ENCODE data around the gene CMTM6. TPM values are rescaled to one million over a fixed set of nuclear protein-coding genes. Genes with fewer than 3 reads are reported as not detected.
"Not testable (repeated sequence)": the region's sequence is repeated elsewhere in the genome, so short reads cannot be mapped to it uniquely, and the experiment has no call there.

The CMTM6 gene, protein sequence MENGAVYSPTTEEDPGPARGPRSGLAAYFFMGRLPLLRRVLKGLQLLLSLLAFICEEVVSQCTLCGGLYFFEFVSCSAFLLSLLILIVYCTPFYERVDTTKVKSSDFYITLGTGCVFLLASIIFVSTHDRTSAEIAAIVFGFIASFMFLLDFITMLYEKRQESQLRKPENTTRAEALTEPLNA
- 155 TPM for total RNA-seq

DNA sequence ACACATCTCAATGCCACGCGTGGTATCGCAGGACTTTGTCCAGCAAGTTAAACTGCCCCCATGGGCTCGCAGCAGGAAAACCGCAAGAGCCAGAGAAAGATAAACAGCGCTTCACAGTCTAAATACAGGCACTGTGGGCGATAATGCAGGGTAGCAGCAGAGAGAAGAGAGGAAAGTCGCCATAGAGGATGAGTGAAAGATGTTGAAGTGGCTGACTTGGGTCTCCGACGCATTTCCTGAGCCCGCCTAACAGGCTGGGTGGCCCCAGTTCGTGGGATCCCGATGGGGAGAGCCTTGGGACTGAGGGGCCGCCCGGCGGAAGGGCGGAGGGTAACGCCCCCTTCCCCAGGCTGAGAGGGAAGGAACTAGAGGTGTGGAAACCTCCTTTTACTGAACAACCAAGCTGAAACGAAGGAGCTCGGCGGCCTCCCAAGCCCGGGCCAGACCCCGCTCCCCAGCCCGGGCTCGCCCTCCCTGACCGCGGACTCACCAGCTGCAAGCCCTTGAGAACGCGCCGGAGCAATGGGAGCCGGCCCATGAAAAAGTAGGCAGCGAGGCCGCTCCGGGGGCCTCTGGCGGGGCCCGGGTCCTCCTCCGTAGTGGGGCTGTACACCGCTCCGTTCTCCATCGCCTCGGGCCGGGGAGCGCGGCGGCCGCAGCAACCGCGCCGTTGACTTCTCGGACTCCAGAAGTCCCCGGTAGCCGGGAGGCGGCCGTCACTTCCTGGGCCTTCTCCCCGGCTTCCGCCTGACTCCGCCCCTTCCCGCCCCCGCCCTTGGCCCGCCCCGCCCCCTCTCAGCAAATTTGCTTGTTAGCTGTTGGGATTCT is at the start of gene CMTM6:
CMTM6 (minus strand) TSS at position 735 of the 828 bp plus-strand sequence; CDS start at position 628, 107 bp downstream.
- Histone ChIP-seq H3K27me3 (ENCODE audit: insufficient read depth, low read length) (no peaks in the 10 kb centered on the region), H3K9me3 (ENCODE audit: low read depth, low read length) (no peaks in the 10 kb centered on the region), H3K4me1 (ENCODE audit: insufficient read depth, low read length) (peaks cover 38% of the 10 kb centered on the region), H3K4me3 (ENCODE audit: low read length) (peak within 1 kb of the TSS; percentile 94)

DNA sequence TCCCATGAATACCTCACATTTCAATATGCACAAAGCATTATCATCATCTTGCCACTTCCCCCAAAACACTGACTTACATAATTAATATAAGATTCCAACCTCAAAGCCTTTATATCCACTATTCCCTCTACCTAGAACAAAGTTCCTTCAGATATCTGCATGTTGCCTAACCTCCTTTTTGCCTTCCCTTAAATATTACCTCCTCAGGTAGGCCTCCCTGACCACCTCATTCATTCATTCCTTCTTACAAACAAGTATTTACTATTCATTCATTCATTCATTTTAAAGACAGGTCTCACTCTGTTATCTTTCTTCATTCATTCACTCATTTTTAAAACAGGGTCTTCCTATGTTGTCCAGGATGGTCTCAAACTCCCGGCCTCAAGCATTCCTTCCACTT is 49.4 kb upstream of the CMTM6 start:
- no peak overlapping the region for H3K4me3 ChIP-seq (ENCODE audit: low read length)
- H3K4me1 ChIP-seq (ENCODE audit: insufficient read depth, low read length) = peaks cover 21% of the 10 kb centered on the region
- H3K9me3 ChIP-seq (ENCODE audit: low read depth, low read length) = no peaks in the 10 kb centered on the region
- H3K27me3 ChIP-seq (ENCODE audit: insufficient read depth, low read length) = no peaks in the 10 kb centered on the region

GRCh38 chr3:32551496-32551895 is 48.8 kb upstream of the CMTM6 start:
- Histone ChIP-seq H3K4me1 (ENCODE audit: insufficient read depth, low read length) (peaks cover 21% of the 10 kb centered on the region), H3K9me3 (ENCODE audit: low read depth, low read length) (no peaks in the 10 kb centered on the region), H3K27me3 (ENCODE audit: insufficient read depth, low read length) (no peaks in the 10 kb centered on the region), H3K4me3 (ENCODE audit: low read length) (no peak overlapping the region)

- Histone ChIP-seq H3K27me3 (ENCODE audit: insufficient read depth, low read length) (no peaks in the 10 kb centered on the region), H3K4me3 (ENCODE audit: low read length) (no peak overlapping the region), H3K4me1 (ENCODE audit: insufficient read depth, low read length) (peaks cover 21% of the 10 kb centered on the region), H3K9me3 (ENCODE audit: low read depth, low read length) (no peaks in the 10 kb centered on the region)
Measured at GRCh38 chr3:32551087-32551486, 48.4 kb upstream of the CMTM6 start.

DNA sequence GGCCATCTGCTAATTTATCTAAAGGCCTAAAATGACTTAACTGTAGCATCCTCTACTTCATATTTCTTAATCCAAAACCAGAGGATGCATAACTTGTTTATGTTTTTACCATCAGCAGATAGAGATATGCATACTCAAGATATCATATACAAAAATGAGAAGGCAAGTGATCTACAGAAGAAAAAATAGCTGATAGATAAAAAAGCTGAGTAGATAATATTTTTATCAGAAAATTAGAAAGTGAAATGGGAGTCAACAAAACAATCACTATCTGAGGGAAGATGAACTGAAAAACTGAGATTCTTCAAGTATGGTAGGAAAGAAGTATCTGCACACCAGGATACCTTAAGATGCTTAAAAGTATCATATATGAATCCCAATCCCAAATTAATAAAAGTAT is 42.7 kb upstream of the CMTM6 start:
- Histone ChIP-seq H3K27me3 (ENCODE audit: insufficient read depth, low read length) (no peaks in the 10 kb centered on the region), H3K4me1 (ENCODE audit: insufficient read depth, low read length) (no peaks in the 10 kb centered on the region), H3K9me3 (ENCODE audit: low read depth, low read length) (no peaks in the 10 kb centered on the region), H3K4me3 (ENCODE audit: low read length) (no peak overlapping the region)

DNA sequence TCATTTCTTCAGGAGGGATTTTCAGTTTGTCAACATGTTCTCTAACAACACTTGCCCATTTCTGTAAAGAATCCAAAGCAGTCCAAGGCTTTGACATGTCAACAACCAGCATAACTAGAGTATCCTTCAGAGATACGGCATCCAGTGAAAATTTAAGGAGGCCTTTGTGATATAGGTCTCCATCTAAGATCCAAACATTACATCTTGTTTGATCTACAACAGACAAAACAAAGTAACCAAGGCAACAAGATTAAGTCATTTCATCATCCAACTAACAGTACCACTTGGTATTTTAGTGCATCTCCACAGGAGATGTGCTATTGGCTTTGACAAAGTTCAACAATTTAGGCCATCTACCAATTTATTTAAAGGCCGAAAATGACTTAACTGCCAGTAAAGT is 42.2 kb upstream of the CMTM6 start:
- no peaks in the 10 kb centered on the region for H3K9me3 ChIP-seq (ENCODE audit: low read depth, low read length)
- H3K27me3 ChIP-seq (ENCODE audit: insufficient read depth, low read length) = no peaks in the 10 kb centered on the region
- no peak overlapping the region for H3K4me3 ChIP-seq (ENCODE audit: low read length)
- no peaks in the 10 kb centered on the region for H3K4me1 ChIP-seq (ENCODE audit: insufficient read depth, low read length)

DNA sequence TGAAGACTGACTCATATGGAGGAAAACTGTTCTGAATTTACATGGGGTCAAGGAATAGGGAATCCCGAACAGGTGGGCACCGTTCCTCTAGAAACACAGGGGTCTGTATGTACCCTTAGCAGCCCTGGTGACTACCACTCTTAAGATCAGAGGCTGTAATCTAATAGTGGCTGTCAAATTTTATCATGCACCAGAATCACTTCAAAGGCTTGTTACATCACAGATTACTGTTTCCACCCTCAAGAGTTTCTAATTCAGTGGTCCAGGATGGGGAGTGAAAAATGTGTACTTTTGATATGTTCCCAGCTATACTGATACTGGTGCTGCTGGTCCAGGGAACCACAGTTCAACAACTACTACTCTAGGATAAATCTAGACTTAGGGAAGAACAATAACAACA is 40.2 kb upstream of the CMTM6 start:
- Histone ChIP-seq H3K4me3 (ENCODE audit: low read length) (no peak overlapping the region), H3K4me1 (ENCODE audit: insufficient read depth, low read length) (no peaks in the 10 kb centered on the region), H3K9me3 (ENCODE audit: low read depth, low read length) (no peaks in the 10 kb centered on the region), H3K27me3 (ENCODE audit: insufficient read depth, low read length) (no peaks in the 10 kb centered on the region)

GRCh38 chr3:32540899-32541298 is 38.2 kb upstream of the CMTM6 start:
- no peak overlapping the region for H3K4me3 ChIP-seq (ENCODE audit: low read length)
- H3K4me1 ChIP-seq (ENCODE audit: insufficient read depth, low read length) = no peaks in the 10 kb centered on the region
- no peaks in the 10 kb centered on the region for H3K27me3 ChIP-seq (ENCODE audit: insufficient read depth, low read length)
- no peaks in the 10 kb centered on the region for H3K9me3 ChIP-seq (ENCODE audit: low read depth, low read length)

DNA sequence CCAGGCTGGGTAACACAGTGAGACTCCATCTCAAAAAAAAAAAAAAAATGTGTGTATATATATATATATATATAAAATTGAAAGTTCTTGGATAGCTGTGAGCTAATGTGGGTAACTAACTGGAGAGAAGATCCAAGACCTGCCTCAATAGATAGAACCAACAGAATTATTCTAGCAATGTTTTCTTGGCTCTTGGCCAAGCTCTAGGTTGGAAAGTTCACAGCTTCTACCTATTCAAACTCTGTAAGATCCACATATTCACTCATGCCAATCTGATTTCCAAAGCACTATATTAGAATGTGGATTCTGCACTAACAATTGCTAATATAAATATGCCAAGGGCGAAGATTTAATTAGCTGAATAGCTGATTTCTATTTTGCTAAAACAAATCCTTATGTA is 29.8 kb upstream of the CMTM6 start:
- Histone ChIP-seq H3K4me3 (ENCODE audit: low read length) (no peak overlapping the region), H3K27me3 (ENCODE audit: insufficient read depth, low read length) (no peaks in the 10 kb centered on the region), H3K9me3 (ENCODE audit: low read depth, low read length) (no peaks in the 10 kb centered on the region), H3K4me1 (ENCODE audit: insufficient read depth, low read length) (no peaks in the 10 kb centered on the region)

DNA sequence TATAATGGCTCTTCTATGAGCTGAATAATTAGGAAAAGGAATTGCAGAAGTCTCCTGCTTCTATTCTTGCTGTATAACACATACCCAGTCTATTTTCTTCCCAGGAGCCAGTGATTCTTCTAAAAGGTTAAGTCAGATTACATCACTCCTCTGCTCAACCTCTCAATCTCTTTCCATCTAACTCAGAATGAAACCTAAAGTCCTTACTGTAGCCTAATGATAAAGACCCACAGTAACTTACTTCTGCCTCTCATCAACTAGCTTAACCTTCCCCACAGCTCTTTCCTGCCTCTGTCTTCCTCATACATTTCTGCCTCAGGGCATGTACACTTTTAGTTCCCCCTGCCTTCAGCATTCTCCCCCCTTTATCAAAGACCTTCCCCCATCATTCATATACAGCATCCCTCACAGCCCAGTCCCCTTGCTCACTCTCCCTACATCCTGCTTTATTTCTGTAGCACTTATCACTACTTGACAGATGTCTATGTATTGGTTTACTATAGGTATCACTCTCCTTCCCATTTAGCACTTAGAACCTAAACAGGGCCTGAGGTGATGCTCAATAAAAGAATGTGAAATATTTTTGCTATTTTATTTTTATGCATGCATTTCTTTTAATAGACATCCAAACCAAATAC is 28.5 kb upstream of the CMTM6 start:
- H3K27me3 ChIP-seq (ENCODE audit: insufficient read depth, low read length) = no peaks in the 10 kb centered on the region
- no peaks in the 10 kb centered on the region for H3K9me3 ChIP-seq (ENCODE audit: low read depth, low read length)
- no peaks in the 10 kb centered on the region for H3K4me1 ChIP-seq (ENCODE audit: insufficient read depth, low read length)
- no peak overlapping the region for H3K4me3 ChIP-seq (ENCODE audit: low read length)

DNA sequence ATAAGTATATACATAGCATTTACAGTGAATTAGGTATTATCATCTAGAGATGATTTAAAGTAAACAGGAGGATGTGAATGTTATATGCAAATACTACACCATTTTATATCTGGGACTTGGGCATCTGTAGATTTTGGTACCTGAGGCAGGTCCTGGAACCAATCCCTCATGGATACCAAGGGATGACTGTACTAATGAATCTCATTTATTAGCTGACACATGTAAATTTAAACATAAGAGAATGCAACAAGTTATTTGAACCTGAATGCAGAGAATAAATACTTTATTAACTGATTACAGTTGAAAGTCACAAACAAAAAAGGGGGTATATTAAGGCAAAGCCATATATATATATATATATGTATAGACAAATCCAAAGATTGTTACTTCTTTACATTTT is 23.1 kb upstream of the CMTM6 start:
- H3K4me1 ChIP-seq (ENCODE audit: insufficient read depth, low read length) = no peaks in the 10 kb centered on the region
- no peaks in the 10 kb centered on the region for H3K9me3 ChIP-seq (ENCODE audit: low read depth, low read length)
- H3K4me3 ChIP-seq (ENCODE audit: low read length) = no peak overlapping the region
- H3K27me3 ChIP-seq (ENCODE audit: insufficient read depth, low read length) = no peaks in the 10 kb centered on the region

- Histone ChIP-seq H3K4me1 (ENCODE audit: insufficient read depth, low read length) (no peaks in the 10 kb centered on the region), H3K9me3 (ENCODE audit: low read depth, low read length) (no peaks in the 10 kb centered on the region), H3K27me3 (ENCODE audit: insufficient read depth, low read length) (no peaks in the 10 kb centered on the region), H3K4me3 (ENCODE audit: low read length) (no peak overlapping the region)
Measured at GRCh38 chr3:32522682-32523081, 20.0 kb upstream of the CMTM6 start.

DNA sequence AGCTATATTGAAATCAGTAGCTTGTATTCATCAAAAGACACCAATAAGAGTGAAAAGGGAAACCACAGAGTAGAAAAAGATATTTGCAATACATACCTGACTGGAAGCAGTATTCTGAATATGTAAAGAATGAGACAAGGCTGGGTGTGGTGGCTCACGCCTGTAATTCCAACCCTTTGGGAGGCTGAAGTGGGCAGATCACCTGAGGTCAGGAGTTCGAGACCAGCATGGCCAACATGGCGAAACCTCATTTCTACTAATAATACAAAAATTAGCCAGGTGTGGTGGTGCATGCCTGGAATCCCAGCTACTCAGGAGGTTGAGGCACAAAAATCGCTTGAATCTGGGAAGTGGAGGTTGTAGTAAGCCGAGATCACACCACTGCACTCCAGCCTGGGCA is 16.3 kb upstream of the CMTM6 start:
- not testable (repeated sequence) for H3K4me1 ChIP-seq (ENCODE audit: insufficient read depth, low read length)

DNA sequence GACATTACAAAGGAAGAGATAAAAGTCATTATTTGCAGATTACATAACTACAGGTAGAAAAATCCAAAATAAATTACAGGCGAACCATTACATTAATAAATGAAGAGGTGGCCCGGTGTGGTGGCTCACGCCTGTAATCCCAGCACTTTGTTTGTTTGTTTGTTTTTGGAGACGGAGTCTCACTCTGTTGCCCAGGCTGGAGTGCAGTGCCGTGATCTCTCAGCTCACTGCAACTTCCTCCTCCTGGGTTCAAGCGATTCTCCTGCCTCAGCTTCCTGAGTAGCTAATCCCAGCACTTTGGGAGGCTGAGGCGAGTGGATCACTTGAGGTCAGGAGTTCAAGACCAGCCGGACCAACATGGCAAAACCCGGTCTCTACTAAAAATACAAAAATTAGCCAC is 14.1 kb upstream of the CMTM6 start:
- H3K27me3 ChIP-seq (ENCODE audit: insufficient read depth, low read length); H3K9me3 ChIP-seq (ENCODE audit: low read depth, low read length); H3K4me1 ChIP-seq (ENCODE audit: insufficient read depth, low read length); H3K4me3 ChIP-seq (ENCODE audit: low read length): not testable (repeated sequence)

More for the DNA sequence above, 16.3 kb upstream of the CMTM6 start:
- H3K4me3 ChIP-seq (ENCODE audit: low read length); H3K9me3 ChIP-seq (ENCODE audit: low read depth, low read length); H3K27me3 ChIP-seq (ENCODE audit: insufficient read depth, low read length): not testable (repeated sequence)

DNA sequence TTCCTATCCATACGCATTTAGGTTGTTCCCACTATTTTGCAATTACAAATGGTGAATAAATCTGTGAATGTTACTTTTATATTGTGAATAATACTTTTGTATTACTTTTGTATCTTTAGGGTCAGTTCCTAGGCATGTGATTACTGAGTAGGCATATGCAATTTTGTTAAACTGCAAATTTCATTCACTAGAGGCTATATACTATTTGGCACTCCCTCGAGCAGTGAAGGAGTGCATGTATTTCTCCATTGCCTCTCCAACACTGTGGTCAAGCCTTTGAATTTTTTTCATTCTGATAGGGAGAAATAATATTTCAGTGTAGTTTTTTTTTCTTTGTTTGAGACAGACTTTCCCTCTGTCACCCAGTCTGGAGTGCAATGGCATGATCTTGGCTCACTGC is 8.4 kb upstream of the CMTM6 start:
- no peak overlapping the region for H3K4me3 ChIP-seq (ENCODE audit: low read length)
- no peaks in the 10 kb centered on the region for H3K27me3 ChIP-seq (ENCODE audit: insufficient read depth, low read length)
- no peaks in the 10 kb centered on the region for H3K9me3 ChIP-seq (ENCODE audit: low read depth, low read length)
- H3K4me1 ChIP-seq (ENCODE audit: insufficient read depth, low read length) = no peaks in the 10 kb centered on the region

Data from mononuclear cell (primary cell).